Ishikawa (cell line): Measurements from ENCODE around the gene TAGLN3.

ENCODE experiments used
- CEBPB ChIP-seq: IDR thresholded peaks from 2 replicates; pipeline ENCODE4 v1.6.1; 2012
- CREB1 ChIP-seq: IDR thresholded peaks from 2 replicates; pipeline ENCODE4 v1.6.1; 2012; ENCODE audit warnings: low read depth
- EGR1 ChIP-seq: IDR thresholded peaks from 2 replicates; pipeline ENCODE4 v1.6.1; 2012
- EP300 ChIP-seq: IDR thresholded peaks from 2 replicates; pipeline ENCODE4 v1.6.1; 2012; ENCODE audit warnings: borderline replicate concordance
- FOXM1 ChIP-seq: IDR thresholded peaks from 2 replicates; pipeline ENCODE4 v1.6.1; 2012; ENCODE audit warnings: low read depth, borderline replicate concordance
- NFIC ChIP-seq: IDR thresholded peaks from 2 replicates; pipeline ENCODE4 v1.6.1; 2012
- RAD21 ChIP-seq: IDR thresholded peaks from 2 replicates; pipeline ENCODE4 v1.6.1; 2012; ENCODE audit warnings: low read depth
- TAF1 ChIP-seq: IDR thresholded peaks from 2 replicates; pipeline ENCODE4 v1.6.1; 2012; ENCODE audit warnings: low read depth, mild to moderate bottlenecking
- TCF12 ChIP-seq: IDR thresholded peaks from 2 replicates; pipeline ENCODE4 v1.6.1; 2012; ENCODE audit warnings: low read depth
- TEAD4 ChIP-seq: IDR thresholded peaks from 2 replicates; pipeline ENCODE4 v1.6.1; 2012
- YY1 ChIP-seq: IDR thresholded peaks from 2 replicates; pipeline ENCODE4 v1.6.1; 2012; ENCODE audit warnings: low read depth
- ZBTB7A ChIP-seq: IDR thresholded peaks from 2 replicates; pipeline ENCODE4 v1.6.1; 2012; ENCODE audit warnings: low read depth
- TF ChIP-seq, protein P1 (sequence below): IDR thresholded peaks from 2 replicates; pipeline ENCODE4 v1.6.1; 2012; ENCODE audit warnings: low read depth, mild to moderate bottlenecking
- TF ChIP-seq, protein P2 (sequence below): IDR thresholded peaks from 2 replicates; pipeline ENCODE4 v1.6.1; 2012
- TF ChIP-seq, protein P3 (sequence below): IDR thresholded peaks from 2 replicates; pipeline ENCODE4 v1.6.1; 2012

The TAGLN3 gene

DNA sequence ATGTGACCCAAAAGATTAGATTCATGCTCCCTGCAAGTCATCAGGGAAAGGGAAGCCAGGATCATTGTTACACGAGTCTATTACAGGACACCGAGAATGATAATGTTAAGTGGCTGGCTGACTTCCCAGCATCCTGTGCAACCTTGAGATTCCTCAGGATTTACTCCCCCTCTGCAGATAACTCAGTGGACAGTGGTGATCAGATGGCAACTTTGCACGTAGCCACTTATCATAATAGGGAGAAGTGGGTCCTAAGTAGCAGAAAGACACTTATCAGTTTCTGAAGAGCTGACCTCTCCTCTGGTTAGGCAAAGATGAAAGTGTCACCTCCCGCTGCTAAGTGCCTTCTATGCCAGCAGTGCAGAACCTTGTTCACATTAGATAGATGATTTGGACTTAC is 29.1 kb downstream of the TAGLN3 start:
- TF ChIP-seq EGR1 (no peak), TAF1 (no peak), ZBTB7A (no peak), RAD21 (no peak), CEBPB (no peak), CREB1 (no peak), YY1 (no peak)
- TF ChIP-seq, protein P1, sequence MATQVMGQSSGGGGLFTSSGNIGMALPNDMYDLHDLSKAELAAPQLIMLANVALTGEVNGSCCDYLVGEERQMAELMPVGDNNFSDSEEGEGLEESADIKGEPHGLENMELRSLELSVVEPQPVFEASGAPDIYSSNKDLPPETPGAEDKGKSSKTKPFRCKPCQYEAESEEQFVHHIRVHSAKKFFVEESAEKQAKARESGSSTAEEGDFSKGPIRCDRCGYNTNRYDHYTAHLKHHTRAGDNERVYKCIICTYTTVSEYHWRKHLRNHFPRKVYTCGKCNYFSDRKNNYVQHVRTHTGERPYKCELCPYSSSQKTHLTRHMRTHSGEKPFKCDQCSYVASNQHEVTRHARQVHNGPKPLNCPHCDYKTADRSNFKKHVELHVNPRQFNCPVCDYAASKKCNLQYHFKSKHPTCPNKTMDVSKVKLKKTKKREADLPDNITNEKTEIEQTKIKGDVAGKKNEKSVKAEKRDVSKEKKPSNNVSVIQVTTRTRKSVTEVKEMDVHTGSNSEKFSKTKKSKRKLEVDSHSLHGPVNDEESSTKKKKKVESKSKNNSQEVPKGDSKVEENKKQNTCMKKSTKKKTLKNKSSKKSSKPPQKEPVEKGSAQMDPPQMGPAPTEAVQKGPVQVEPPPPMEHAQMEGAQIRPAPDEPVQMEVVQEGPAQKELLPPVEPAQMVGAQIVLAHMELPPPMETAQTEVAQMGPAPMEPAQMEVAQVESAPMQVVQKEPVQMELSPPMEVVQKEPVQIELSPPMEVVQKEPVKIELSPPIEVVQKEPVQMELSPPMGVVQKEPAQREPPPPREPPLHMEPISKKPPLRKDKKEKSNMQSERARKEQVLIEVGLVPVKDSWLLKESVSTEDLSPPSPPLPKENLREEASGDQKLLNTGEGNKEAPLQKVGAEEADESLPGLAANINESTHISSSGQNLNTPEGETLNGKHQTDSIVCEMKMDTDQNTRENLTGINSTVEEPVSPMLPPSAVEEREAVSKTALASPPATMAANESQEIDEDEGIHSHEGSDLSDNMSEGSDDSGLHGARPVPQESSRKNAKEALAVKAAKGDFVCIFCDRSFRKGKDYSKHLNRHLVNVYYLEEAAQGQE, result no peak
- TF ChIP-seq, protein P2, sequence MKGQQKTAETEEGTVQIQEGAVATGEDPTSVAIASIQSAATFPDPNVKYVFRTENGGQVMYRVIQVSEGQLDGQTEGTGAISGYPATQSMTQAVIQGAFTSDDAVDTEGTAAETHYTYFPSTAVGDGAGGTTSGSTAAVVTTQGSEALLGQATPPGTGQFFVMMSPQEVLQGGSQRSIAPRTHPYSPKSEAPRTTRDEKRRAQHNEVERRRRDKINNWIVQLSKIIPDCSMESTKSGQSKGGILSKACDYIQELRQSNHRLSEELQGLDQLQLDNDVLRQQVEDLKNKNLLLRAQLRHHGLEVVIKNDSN, result no peak

- no peak for TF ChIP-seq YY1
- no peak for TF ChIP-seq CREB1
- TF ChIP-seq FOXM1, result no peak
- TF ChIP-seq, protein P3, sequence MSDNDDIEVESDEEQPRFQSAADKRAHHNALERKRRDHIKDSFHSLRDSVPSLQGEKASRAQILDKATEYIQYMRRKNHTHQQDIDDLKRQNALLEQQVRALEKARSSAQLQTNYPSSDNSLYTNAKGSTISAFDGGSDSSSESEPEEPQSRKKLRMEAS, result no peak
- TF ChIP-seq RAD21, result no peak
- no peak for TF ChIP-seq EP300
- TF ChIP-seq, protein P2, result no peak
- no peak for TF ChIP-seq CEBPB
- no peak for TF ChIP-seq TCF12
Measured at GRCh38 chr3:112030901-112031300, 32.2 kb downstream of the TAGLN3 start.

DNA sequence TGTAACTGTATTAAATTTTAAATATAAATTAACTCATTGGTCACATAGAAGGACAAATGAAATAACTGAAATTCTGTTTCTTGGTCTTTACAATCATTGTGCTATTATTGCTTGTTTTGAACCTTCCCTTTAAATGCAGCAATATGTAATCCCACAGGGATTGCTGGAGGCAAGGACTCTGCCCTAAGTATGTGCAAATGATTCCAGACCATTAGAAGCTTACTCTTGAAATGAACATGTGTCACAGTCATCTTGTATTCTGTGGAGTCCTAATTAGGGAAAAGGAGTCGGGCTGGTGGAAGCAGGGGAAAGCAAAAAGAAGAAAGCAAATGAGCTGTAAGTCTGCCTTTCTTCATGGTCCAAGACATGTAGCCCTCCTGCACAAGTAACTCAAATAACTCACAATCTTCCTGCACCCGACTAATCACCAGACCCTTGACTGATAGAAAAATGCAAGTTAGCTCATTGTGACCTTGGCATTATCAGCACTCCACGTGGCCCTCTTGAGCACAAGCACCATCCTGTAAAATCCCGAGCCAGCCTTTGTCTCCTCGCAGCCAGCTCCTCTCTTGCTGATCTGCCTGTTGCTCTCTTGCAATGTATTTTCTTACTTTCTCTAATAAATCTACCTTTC is 33.5 kb downstream of the TAGLN3 start:
- no peak for TF ChIP-seq YY1
- TF ChIP-seq EGR1, result no peak
- TF ChIP-seq, protein P2, result no peak
- no peak for TF ChIP-seq NFIC
- TF ChIP-seq, protein P1, result no peak
- no peak for TF ChIP-seq FOXM1
- TF ChIP-seq CREB1, result no peak
- TF ChIP-seq CEBPB, result no peak
- TF ChIP-seq, protein P3, result no peak
- no peak for TF ChIP-seq TCF12
- no peak for TF ChIP-seq ZBTB7A
- TF ChIP-seq TEAD4, result no peak

DNA sequence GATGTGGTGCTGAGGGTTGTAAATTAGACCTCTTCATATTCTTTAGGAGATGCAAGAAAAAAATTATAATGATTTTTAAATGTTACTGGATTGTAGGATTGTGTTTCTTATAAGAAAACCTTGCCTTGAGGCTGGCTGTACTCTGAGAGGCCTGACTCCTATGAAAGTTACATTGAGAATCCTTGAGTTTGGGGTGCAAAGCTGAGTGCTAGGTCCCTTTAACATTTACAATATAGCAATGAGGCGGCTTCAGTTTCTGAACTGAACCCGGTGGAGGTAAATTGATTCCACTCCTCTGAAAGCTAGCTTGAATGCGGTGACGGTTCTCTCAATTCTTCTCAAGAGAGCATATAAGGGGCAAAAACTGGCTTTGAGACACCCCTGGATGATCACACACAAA is 35.7 kb downstream of the TAGLN3 start, which contains the start of gene TMPRSS7:
Gene TMPRSS7, plus strand, starts transcription at position 301 of the 400 bp plus-strand sequence. CDS start 110 bp downstream, outside the sequence.
- TF ChIP-seq, protein P3, result no peak
- TF ChIP-seq FOXM1, result no peak
- TF ChIP-seq TEAD4, result no peak
- no peak for TF ChIP-seq ZBTB7A
- no peak for TF ChIP-seq YY1
- no peak for TF ChIP-seq EGR1
- no peak for TF ChIP-seq TCF12
- TF ChIP-seq TAF1, result no peak
- TF ChIP-seq, protein P1, result no peak
- TF ChIP-seq, protein P2, result no peak
- no peak for TF ChIP-seq NFIC
- no peak for TF ChIP-seq CREB1
- no peak for TF ChIP-seq CEBPB
- TF ChIP-seq EP300, result no peak
- TF ChIP-seq RAD21, result no peak
